Fibroblast of peridontal ligament (primary cell): ENCODE results near the gene CYP51A1.
"Not testable (repeated sequence)": the region's sequence is repeated elsewhere in the genome, so short reads cannot be mapped to it uniquely, and the experiment has no call there.

Source experiments
- DNase-seq: peaks from one replicate; pipeline ENCODE4 v3.0.0-alpha.2; 2010; ENCODE audit errors: extremely low read depth

Gene CYP51A1

GRCh38 chr7:92131093-92131492 is 3.2 kb downstream of the CYP51A1 start:
- DNase-seq: no peak

GRCh38 chr7:92121681-92122080 is 12.6 kb downstream of the CYP51A1 start:
- peak; percentile 35 for DNase-seq

GRCh38 chr7:92119213-92119759 is 15.0 kb downstream of the CYP51A1 start:
- DNase-seq: no peak

- DNase-seq: no peak
Measured at GRCh38 chr7:92116949-92117348, 17.3 kb downstream of the CYP51A1 start.

- DNase-seq: no peak
Measured at GRCh38 chr7:92115821-92116220, 18.5 kb downstream of the CYP51A1 start.

- DNase-seq: no peak
Measured at GRCh38 chr7:92110857-92111256, 23.4 kb downstream of the CYP51A1 start.

- DNase-seq: no peak
Measured at GRCh38 chr7:92108821-92109220, 25.5 kb downstream of the CYP51A1 start.

- DNase-seq: peak; percentile 76
Measured at GRCh38 chr7:92102862-92103261, 31.4 kb downstream of the CYP51A1 start.

GRCh38 chr7:92100534-92100933 is 33.7 kb downstream of the CYP51A1 start:
- no peak for DNase-seq

- no peak for DNase-seq
Measured at GRCh38 chr7:92095380-92095779, 38.9 kb downstream of the CYP51A1 start.

- DNase-seq: no peak
Measured at GRCh38 chr7:92092210-92092609, 42.1 kb downstream of the CYP51A1 start.

GRCh38 chr7:92088266-92088665 is 46.0 kb downstream of the CYP51A1 start:
- DNase-seq: no peak

- DNase-seq: not testable (repeated sequence)
Measured at GRCh38 chr7:92083922-92084321, 50.4 kb downstream of the CYP51A1 start.

GRCh38 chr7:92076509-92076908 is 57.8 kb downstream of the CYP51A1 start:
- DNase-seq: no peak

GRCh38 chr7:92075455-92076158 is 58.7 kb downstream of the CYP51A1 start:
- DNase-seq: no peak

GRCh38 chr7:92072708-92073107 is 61.6 kb downstream of the CYP51A1 start:
- no peak for DNase-seq

GRCh38 chr7:92072121-92072520 is 62.2 kb downstream of the CYP51A1 start:
- DNase-seq: no peak

- no peak for DNase-seq
Measured at GRCh38 chr7:92071032-92071431, 63.2 kb downstream of the CYP51A1 start.

GRCh38 chr7:92064438-92065029 is 69.7 kb downstream of the CYP51A1 start:
- no peak for DNase-seq
